SU-DHL-6 (cell line): Measurements from ENCODE around the gene CSK.

Experiments used
- CTCF ChIP-seq: fragments of 200-600 bp; sonication (generic); IDR thresholded peaks from one replicate; pipeline ENCODE4 v1.5.1; 2017; ENCODE audit warnings: antibody characterized with exemption, mild to moderate bottlenecking, low read length, moderate library complexity; ENCODE audit not compliant: insufficient read depth, poor library complexity, severe bottlenecking
- EZH2phosphoT487 ChIP-seq: fragments of 200-600 bp; sonication (generic), shearing (Covaris generic); conservative IDR thresholded peaks from 2 replicates; pipeline ENCODE4 v1.6.1; 2018; ENCODE audit warnings: mild to moderate bottlenecking, antibody characterized with exemption, low read length, moderate library complexity, mixed read lengths

- TF ChIP-seq CTCF: peak; percentile 92
- TF ChIP-seq EZH2phosphoT487: no peak
These were observed 53.5 kb downstream of the CSK start for GRCh38 chr15:74835312-74835823.
